ENCODE results near the gene RALGPS2.

RALGPS2 gene

GRCh38 chr1:178961331-178961730 lies 236.3 kb downstream of the RALGPS2 start:
- Histone ChIP-seq H3K4me1 (ENCODE audit: control insufficient read depth, insufficient read depth, low read length, poor library complexity, severe bottlenecking) (no peaks in the 10 kb centered on the region), H3K36me3 (ENCODE audit: control insufficient read depth, insufficient read depth, low read length) (no peaks in the 10 kb centered on the region), H3K9me3 (ENCODE audit: control insufficient read depth, low read length) (no peaks in the 10 kb centered on the region), H3K4me3 (ENCODE audit: extremely low read depth, insufficient read depth, low read length, poor library complexity, severe bottlenecking) (no peak overlapping the region), H3K27ac (ENCODE audit: low read depth, low read length, severe bottlenecking) (no peak overlapping the region)
- WGBS, 2 experiments (ENCODE audit: insufficient coverage in 2 of 2): 93 to 97% methylated on average over 3 to 4 of the region's 4 CpGs

GRCh38 chr1:178961868-178962267 lies 236.8 kb downstream of the RALGPS2 start:
- H3K4me1 ChIP-seq (ENCODE audit: control insufficient read depth, insufficient read depth, low read length, poor library complexity, severe bottlenecking): no peaks in the 10 kb centered on the region
- no peaks in the 10 kb centered on the region for H3K9me3 ChIP-seq (ENCODE audit: control insufficient read depth, low read length)
- no peak overlapping the region for H3K27ac ChIP-seq (ENCODE audit: low read depth, low read length, severe bottlenecking)
- no peaks in the 10 kb centered on the region for H3K36me3 ChIP-seq (ENCODE audit: control insufficient read depth, insufficient read depth, low read length)
- 100% methylated on average over 2 to 3 of the region's 3 CpGs for WGBS, 2 experiments (ENCODE audit: insufficient coverage in 2 of 2)
- no peak overlapping the region for H3K4me3 ChIP-seq (ENCODE audit: extremely low read depth, insufficient read depth, low read length, poor library complexity, severe bottlenecking)

GRCh38 chr1:178962853-178963711 lies 238.0 kb downstream of the RALGPS2 start:
- no peaks in the 10 kb centered on the region for H3K4me1 ChIP-seq (ENCODE audit: control insufficient read depth, insufficient read depth, low read length, poor library complexity, severe bottlenecking)
- no peaks in the 10 kb centered on the region for H3K36me3 ChIP-seq (ENCODE audit: control insufficient read depth, insufficient read depth, low read length)
- WGBS, 2 experiments (ENCODE audit: insufficient coverage in 2 of 2): 77 to 80% methylated on average over 7 of the region's 10 CpGs
- no peak overlapping the region for H3K27ac ChIP-seq (ENCODE audit: low read depth, low read length, severe bottlenecking)
- H3K9me3 ChIP-seq (ENCODE audit: control insufficient read depth, low read length): no peaks in the 10 kb centered on the region
- H3K4me3 ChIP-seq (ENCODE audit: extremely low read depth, insufficient read depth, low read length, poor library complexity, severe bottlenecking): no peak overlapping the region

- H3K27ac ChIP-seq (ENCODE audit: low read depth, low read length, severe bottlenecking): no peak overlapping the region
- H3K9me3 ChIP-seq (ENCODE audit: control insufficient read depth, low read length): no peaks in the 10 kb centered on the region
- H3K36me3 ChIP-seq (ENCODE audit: control insufficient read depth, insufficient read depth, low read length): no peaks in the 10 kb centered on the region
- no peaks in the 10 kb centered on the region for H3K4me1 ChIP-seq (ENCODE audit: control insufficient read depth, insufficient read depth, low read length, poor library complexity, severe bottlenecking)
- no peak overlapping the region for H3K4me3 ChIP-seq (ENCODE audit: extremely low read depth, insufficient read depth, low read length, poor library complexity, severe bottlenecking)
- WGBS, 2 experiments (ENCODE audit: insufficient coverage in 2 of 2): 93 to 95% methylated on average over 2 to 5 of the region's 8 CpGs
These were observed 239.7 kb downstream of the RALGPS2 start for GRCh38 chr1:178964469-178965330.

- H3K36me3 ChIP-seq (ENCODE audit: control insufficient read depth, insufficient read depth, low read length): no peaks in the 10 kb centered on the region
- no peaks in the 10 kb centered on the region for H3K9me3 ChIP-seq (ENCODE audit: control insufficient read depth, low read length)
- H3K4me3 ChIP-seq (ENCODE audit: extremely low read depth, insufficient read depth, low read length, poor library complexity, severe bottlenecking): no peak overlapping the region
- H3K27ac ChIP-seq (ENCODE audit: low read depth, low read length, severe bottlenecking): no peak overlapping the region
- H3K4me1 ChIP-seq (ENCODE audit: control insufficient read depth, insufficient read depth, low read length, poor library complexity, severe bottlenecking): no peaks in the 10 kb centered on the region
These were observed 241.3 kb downstream of the RALGPS2 start for GRCh38 chr1:178966312-178966711.

GRCh38 chr1:178969226-178969987 lies 244.4 kb downstream of the RALGPS2 start:
- Histone ChIP-seq H3K4me3 (ENCODE audit: extremely low read depth, insufficient read depth, low read length, poor library complexity, severe bottlenecking) (no peak overlapping the region), H3K27ac (ENCODE audit: low read depth, low read length, severe bottlenecking) (no peak overlapping the region), H3K4me1 (ENCODE audit: control insufficient read depth, insufficient read depth, low read length, poor library complexity, severe bottlenecking) (no peaks in the 10 kb centered on the region), H3K36me3 (ENCODE audit: control insufficient read depth, insufficient read depth, low read length) (no peaks in the 10 kb centered on the region), H3K9me3 (ENCODE audit: control insufficient read depth, low read length) (no peaks in the 10 kb centered on the region)
- 82 to 88% methylated on average over 7 to 8 of the region's 9 CpGs for WGBS, 2 experiments (ENCODE audit: insufficient coverage in 2 of 2)

- 90% methylated on average over 5 of the region's 5 CpGs for WGBS, 2 experiments (ENCODE audit: insufficient coverage in 2 of 2)
- H3K4me3 ChIP-seq (ENCODE audit: extremely low read depth, insufficient read depth, low read length, poor library complexity, severe bottlenecking): no peak overlapping the region
- peaks cover 2% of the 10 kb centered on the region for H3K9me3 ChIP-seq (ENCODE audit: control insufficient read depth, low read length)
- no peaks in the 10 kb centered on the region for H3K36me3 ChIP-seq (ENCODE audit: control insufficient read depth, insufficient read depth, low read length)
- H3K4me1 ChIP-seq (ENCODE audit: control insufficient read depth, insufficient read depth, low read length, poor library complexity, severe bottlenecking): no peaks in the 10 kb centered on the region
- no peak overlapping the region for H3K27ac ChIP-seq (ENCODE audit: low read depth, low read length, severe bottlenecking)
These were observed 245.1 kb downstream of the RALGPS2 start for GRCh38 chr1:178970184-178970583.

All from mesodermal cell (in vitro differentiated cells).